Body of pancreas (tissue), 4 donors: ENCODE results near the gene ASAH2B. TPM values are rescaled to one million over a fixed set of nuclear protein-coding genes. Genes with fewer than 3 reads are reported as not detected.
A peak's percentile ranks its signal among the peaks of the same experiment; 100 is the strongest.

Source experiments
- ATAC-seq: fragments of 150-250 bp; one replicate; pipeline ENCODE4 v1.9.1; 2016
- DNase-seq, 4 donors: peaks; one replicate each; pipeline ENCODE4 v3.0.0-alpha.2; 2019
- H3K27ac ChIP-seq, 4 donors: fragments of 200-600 bp; sonication (generic); 1 replicate in 3 of 4; 2 replicates in 1 of 4; pipeline versions ENCODE4 v1.5.1 to v1.6.1; 2016 to 2019; ENCODE audit warnings: mild to moderate bottlenecking in 1 of 4, mixed read lengths in 1 of 4, moderate library complexity in 1 of 4
- H3K27me3 ChIP-seq, 2 donors: fragments of 200-600 bp; sonication (generic); one replicate each; pipeline ENCODE4 v1.6.0; 2016; ENCODE audit warnings: mild to moderate bottlenecking in 1 of 2
- H3K36me3 ChIP-seq, 2 donors: fragments of 200-600 bp; sonication (generic); replicated peaks in 1 of 2; 2 replicates each; pipeline ENCODE4 v1.5.1; 2016; ENCODE audit warnings: low read depth in 2 of 2; ENCODE audit not compliant: insufficient read depth in 1 of 2
- H3K4me1 ChIP-seq: fragments of 200-600 bp; sonication (generic); one replicate; pipeline ENCODE4 v1.6.0; 2016
- H3K4me3 ChIP-seq, 2 donors: fragments of 200-600 bp; sonication (generic); 1 replicate in 1 of 2; 2 replicates in 1 of 2; pipeline ENCODE4 v1.5.1; 2016 to 2019
- H3K9me3 ChIP-seq, 3 donors: fragments of 200-600 bp; sonication (generic); 1 replicate in 2 of 3; 2 replicates in 1 of 3; pipeline ENCODE4 v1.5.1; 2016
- POLR2A ChIP-seq, 3 donors: fragments of 450-650 bp; IDR thresholded peaks; one replicate each; pipeline ENCODE4 v1.6.1; 2016; ENCODE audit warnings: antibody characterized with exemption in 3 of 3, mild to moderate bottlenecking in 2 of 3
- WGBS, 2 donors: methylation state at CpG; one replicate each; pipeline ENCODE4 v1.1.5; 2017; 5-methylcytosine and 5-hydroxymethylcytosine counted together
- intact Hi-C: fragments of 100-400 bp; cut with DNase I; formaldehyde crosslinking; loops from one replicate; pipeline ENCODE4 v1.15.1; 2023
- total RNA-seq, 2 donors: library from RNA; depleted of rRNA; stranded (reverse); fragments of >200 nt; gene quantifications; one replicate each; pipeline ENCODE4 v1.1.0, GENCODE V29; 2016
- TF ChIP-seq, protein P1 (sequence below), 7 experiments: fragments of 450-650 bp in 4 of 7; fragments of 200-600 bp in 3 of 7; sonication (generic) in 3 of 7; IDR thresholded peaks; one replicate each; pipeline ENCODE4 v1.5.1; 2016 to 2019; ENCODE audit warnings: antibody characterized with exemption in 7 of 7

The ASAH2B gene
- total RNA-seq, 2 donors from 2014 or later, result 2.6 to 4.4 TPM

DNA sequence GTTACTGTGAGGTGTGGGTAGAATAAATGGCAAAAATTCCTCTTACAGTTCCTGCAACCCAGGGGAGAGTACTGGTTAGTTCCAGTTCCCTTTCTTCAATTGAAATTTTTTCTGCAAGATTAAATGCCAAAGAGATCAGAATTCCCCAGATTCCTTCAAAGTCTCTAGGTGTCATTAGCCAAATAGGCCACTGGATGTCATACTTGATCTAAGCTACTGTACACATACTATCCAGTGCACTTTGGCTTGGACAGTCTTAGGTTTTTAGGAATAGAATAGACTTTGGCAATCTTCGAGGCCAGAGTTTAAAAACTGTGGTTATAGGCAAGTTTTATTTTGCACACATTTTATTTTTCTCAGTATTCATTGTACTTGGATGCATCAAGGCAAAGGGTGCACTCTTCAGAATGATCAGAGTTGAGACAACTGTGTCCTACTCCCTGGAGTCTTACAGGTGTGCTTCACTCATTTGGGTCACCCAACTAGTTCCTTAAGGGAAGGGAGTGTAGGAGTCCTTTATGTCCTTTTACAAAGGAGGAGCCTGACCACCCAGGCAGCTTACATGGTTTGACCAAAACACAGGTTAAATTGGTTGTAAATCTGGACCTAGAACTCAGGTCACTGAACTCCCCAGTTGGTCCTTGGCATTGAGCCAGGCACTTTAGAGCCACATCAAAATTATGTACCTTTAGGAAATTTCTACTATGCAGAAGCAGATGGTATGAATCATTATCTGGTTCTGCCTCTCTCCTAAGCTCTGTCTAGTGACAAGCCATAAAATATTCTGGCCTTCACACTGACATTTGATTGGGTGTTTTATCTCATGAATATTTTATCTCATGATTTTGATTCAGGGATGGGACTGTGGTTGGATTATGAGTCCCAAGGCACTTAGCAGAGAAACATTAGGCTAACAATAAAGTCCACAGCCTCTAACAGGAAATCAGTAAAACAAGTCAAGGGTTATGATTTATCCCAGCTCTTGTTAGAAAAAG lies 49.5 kb downstream of the ASAH2B start:
- WGBS, 2 donors, result 6 to 22% methylated on average over 1 of the region's 1 CpG
- no peaks in the 10 kb centered on the region for H3K9me3 ChIP-seq
- H3K27me3 ChIP-seq, result no peaks in the 10 kb centered on the region
- DNase-seq, result peak in 3 of 4 donors; percentile 17 to 45 (median 28)
- ATAC-seq, result peak; percentile 97
- peaks cover 7% of the 10 kb centered on the region for H3K4me1 ChIP-seq
- H3K4me3 ChIP-seq, result no peak overlapping the region
- H3K36me3 ChIP-seq, result no peaks in the 10 kb centered on the region
- intact Hi-C loops, result no loop called here
- H3K27ac ChIP-seq, result no peak overlapping the region
- TF ChIP-seq, protein P1, sequence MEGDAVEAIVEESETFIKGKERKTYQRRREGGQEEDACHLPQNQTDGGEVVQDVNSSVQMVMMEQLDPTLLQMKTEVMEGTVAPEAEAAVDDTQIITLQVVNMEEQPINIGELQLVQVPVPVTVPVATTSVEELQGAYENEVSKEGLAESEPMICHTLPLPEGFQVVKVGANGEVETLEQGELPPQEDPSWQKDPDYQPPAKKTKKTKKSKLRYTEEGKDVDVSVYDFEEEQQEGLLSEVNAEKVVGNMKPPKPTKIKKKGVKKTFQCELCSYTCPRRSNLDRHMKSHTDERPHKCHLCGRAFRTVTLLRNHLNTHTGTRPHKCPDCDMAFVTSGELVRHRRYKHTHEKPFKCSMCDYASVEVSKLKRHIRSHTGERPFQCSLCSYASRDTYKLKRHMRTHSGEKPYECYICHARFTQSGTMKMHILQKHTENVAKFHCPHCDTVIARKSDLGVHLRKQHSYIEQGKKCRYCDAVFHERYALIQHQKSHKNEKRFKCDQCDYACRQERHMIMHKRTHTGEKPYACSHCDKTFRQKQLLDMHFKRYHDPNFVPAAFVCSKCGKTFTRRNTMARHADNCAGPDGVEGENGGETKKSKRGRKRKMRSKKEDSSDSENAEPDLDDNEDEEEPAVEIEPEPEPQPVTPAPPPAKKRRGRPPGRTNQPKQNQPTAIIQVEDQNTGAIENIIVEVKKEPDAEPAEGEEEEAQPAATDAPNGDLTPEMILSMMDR (IDR thresholded peaks at IDR 0.05), result peak in 6 of 7 experiments; percentile 40 to 88 (median 77)
- no peak for TF ChIP-seq POLR2A (IDR thresholded peaks at IDR 0.05)

DNA sequence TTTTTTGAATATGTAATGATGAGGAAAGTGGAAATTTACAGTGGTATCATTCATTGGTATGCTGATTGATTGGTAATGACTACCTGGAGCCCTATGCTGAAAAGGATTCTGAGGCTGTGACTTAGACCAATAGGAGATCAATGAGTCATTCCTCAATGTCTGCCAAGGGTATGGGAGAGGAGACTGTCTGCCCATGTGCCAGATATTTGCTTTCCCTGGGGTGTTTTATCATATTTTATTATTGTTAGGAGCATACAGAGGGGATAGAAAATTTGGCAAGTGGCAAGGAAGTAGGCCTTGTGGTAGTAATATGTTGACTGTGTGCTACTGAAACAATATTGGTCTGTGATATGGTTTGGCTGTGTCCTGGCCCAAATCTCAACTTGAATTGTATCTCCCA lies 54.8 kb downstream of the ASAH2B start:
- no peaks in the 10 kb centered on the region for H3K9me3 ChIP-seq
- no peak overlapping the region for H3K27ac ChIP-seq
- TF ChIP-seq POLR2A (IDR thresholded peaks at IDR 0.05), result no peak
- peak; percentile 79 for ATAC-seq
- no peaks in the 10 kb centered on the region for H3K4me1 ChIP-seq
- no peak overlapping the region for H3K4me3 ChIP-seq
- no peaks in the 10 kb centered on the region for H3K27me3 ChIP-seq
- DNase-seq, result peak in 3 of 4 donors; percentile 10 to 26 (median 22)
- intact Hi-C loops, result loop anchor here (10.0 kb wide), 1 partner anchor 100 kb away; no protein-coding TSS in a partner anchor
- no peaks in the 10 kb centered on the region for H3K36me3 ChIP-seq

GRCh38 chr10:50796693-50797092 lies 57.0 kb downstream of the ASAH2B start:
- TF ChIP-seq, protein P1 (IDR thresholded peaks at IDR 0.05), result no peak
- no peak for TF ChIP-seq POLR2A (IDR thresholded peaks at IDR 0.05)
- no peaks in the 10 kb centered on the region for H3K36me3 ChIP-seq
- no peak overlapping the region for H3K27ac ChIP-seq
- DNase-seq, result no peak
- intact Hi-C loops, result loop anchor here (10.0 kb wide), 1 partner anchor 98 kb away; no protein-coding TSS in a partner anchor
- no peak overlapping the region for H3K4me3 ChIP-seq
- H3K27me3 ChIP-seq, result no peaks in the 10 kb centered on the region
- no peaks in the 10 kb centered on the region for H3K4me1 ChIP-seq
- 32 to 33% methylated on average over 1 of the region's 1 CpG for WGBS, 2 donors
- no peaks in the 10 kb centered on the region for H3K9me3 ChIP-seq
- no peak for ATAC-seq

DNA sequence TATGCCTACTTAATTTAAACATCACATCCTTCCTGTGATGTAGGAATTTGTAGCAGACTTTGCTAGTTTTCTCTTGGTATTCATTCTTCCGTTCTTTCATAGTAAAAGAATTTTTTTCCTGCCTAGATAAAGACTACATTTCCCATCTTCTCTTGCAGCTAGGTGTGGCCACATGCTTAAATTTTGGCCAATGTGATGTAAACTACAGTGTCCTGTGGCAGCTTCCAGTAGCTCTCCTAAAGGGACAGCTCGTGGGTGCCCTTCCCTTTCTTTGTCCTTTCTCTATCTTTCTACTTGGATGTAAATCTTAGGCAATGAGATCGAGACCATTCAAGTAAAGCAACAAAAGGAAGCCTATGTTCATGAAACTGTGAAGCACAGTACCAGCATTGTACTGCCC lies 58.6 kb downstream of the ASAH2B start:
- ATAC-seq (no peak), DNase-seq (no peak)
- Histone ChIP-seq H3K4me3 (no peak overlapping the region), H3K9me3 (no peaks in the 10 kb centered on the region), H3K4me1 (no peaks in the 10 kb centered on the region), H3K27me3 (no peaks in the 10 kb centered on the region), H3K36me3 (no peaks in the 10 kb centered on the region), H3K27ac (no peak overlapping the region)
- intact Hi-C loops, result loop anchor here (10.0 kb wide), 1 partner anchor 97 kb away; no protein-coding TSS in a partner anchor
- TF ChIP-seq, protein P1 (IDR thresholded peaks at IDR 0.05), result no peak
- TF ChIP-seq POLR2A (IDR thresholded peaks at IDR 0.05), result no peak
- 82 to 83% methylated on average over 3 of the region's 3 CpGs for WGBS, 2 donors

- Histone ChIP-seq H3K9me3 (no peaks in the 10 kb centered on the region), H3K4me1 (no peaks in the 10 kb centered on the region), H3K4me3 (no peak overlapping the region), H3K27ac (no peak overlapping the region), H3K36me3 (no peaks in the 10 kb centered on the region), H3K27me3 (no peaks in the 10 kb centered on the region)
- TF ChIP-seq, protein P1 (IDR thresholded peaks at IDR 0.05), result no peak
- TF ChIP-seq POLR2A (IDR thresholded peaks at IDR 0.05), result no peak
- ATAC-seq (no peak), DNase-seq (no peak)
- WGBS, 2 donors, result 85 to 86% methylated on average over 1 of the region's 1 CpG
- intact Hi-C loops, result loop anchor here (10.0 kb wide), 1 partner anchor 95 kb away; no protein-coding TSS in a partner anchor
Observed at GRCh38 chr10:50799595-50799994, 59.9 kb downstream of the ASAH2B start.
